ENCODE results near the gene FGD6. TPM values are rescaled to one million over a fixed set of nuclear protein-coding genes. Genes with fewer than 3 reads are reported as not detected.

FGD6 gene
- total RNA-seq, 1 experiment from 2014 or later: 23.5 TPM

- DNase-seq: no peak
- Mint-ChIP-seq H3K4me1 (ENCODE audit: low read depth, unreplicated experiment) (peaks cover 13% of the 10 kb centered on the region), H3K4me3 (ENCODE audit: unreplicated experiment) (no peak overlapping the region), H3K9me3 (ENCODE audit: unreplicated experiment) (no peaks in the 10 kb centered on the region), H3K36me3 (ENCODE audit: insufficient read depth, unreplicated experiment) (peaks cover 19% of the 10 kb centered on the region), H3K27ac (ENCODE audit: unreplicated experiment) (no peak overlapping the region), H3K27me3 (ENCODE audit: insufficient read depth, unreplicated experiment) (no peaks in the 10 kb centered on the region)
- peaks cover 18% of the 10 kb centered on the region for H3K4me1 ChIP-seq
- H3K36me3 ChIP-seq (ENCODE audit: control insufficient read depth, insufficient read depth, low read length): no peaks in the 10 kb centered on the region
- H3K4me3 ChIP-seq (ENCODE audit: low read depth, low read length): no peak overlapping the region
- intact Hi-C loops (cut with micrococcal nuclease; ENCODE audit: unreplicated experiment): no loop called here
- ChIA-PET CTCF (no interaction called here), POLR2A (no interaction called here)
- no peak for TF ChIP-seq CTCF (IDR thresholded peaks at IDR 0.05; ENCODE audit: insufficient read depth in 1 of 2, low read depth in 1 of 2, low read length in 1 of 2, severe bottlenecking in 1 of 2, unreplicated experiment in 1 of 2)
- no TSS peak for BruUV-seq (replicated peaks)
- H3K9me3 ChIP-seq: no peaks in the 10 kb centered on the region
- H3K27me3 ChIP-seq (replicated peaks; ENCODE audit: control insufficient read depth, insufficient read depth, low read length): no peaks in the 10 kb centered on the region
Observed at GRCh38 chr12:95185854-95186253, 31.4 kb downstream of the FGD6 start.

- BruUV-seq (replicated peaks): no TSS peak
- H3K9me3 Mint-ChIP-seq (ENCODE audit: unreplicated experiment): no peaks in the 10 kb centered on the region
- intact Hi-C loops (cut with micrococcal nuclease; ENCODE audit: unreplicated experiment): no loop called here
Observed at GRCh38 chr12:95185072-95185471, 32.2 kb downstream of the FGD6 start.

GRCh38 chr12:95184121-95184520, 33.1 kb downstream of the FGD6 start:
- no peak overlapping the region for H3K4me3 Mint-ChIP-seq (ENCODE audit: unreplicated experiment)
- peak overlapping the region; percentile 63 for H3K27ac Mint-ChIP-seq (ENCODE audit: unreplicated experiment)
- no peak for TF ChIP-seq CTCF (IDR thresholded peaks at IDR 0.05; ENCODE audit: insufficient read depth in 1 of 2, low read depth in 1 of 2, low read length in 1 of 2, severe bottlenecking in 1 of 2, unreplicated experiment in 1 of 2)
- peaks cover 19% of the 10 kb centered on the region for H3K4me1 ChIP-seq
- ChIA-PET CTCF (no interaction called here), POLR2A (no interaction called here)
- H3K4me3 ChIP-seq (ENCODE audit: low read depth, low read length): no peak overlapping the region
- no peaks in the 10 kb centered on the region; the same call in 1 of the 2 replicates for H3K36me3 ChIP-seq (ENCODE audit: control insufficient read depth, insufficient read depth, low read length)
- H3K9me3 Mint-ChIP-seq (ENCODE audit: unreplicated experiment): no peaks in the 10 kb centered on the region
- H3K4me1 Mint-ChIP-seq (ENCODE audit: low read depth, unreplicated experiment): peaks cover 12% of the 10 kb centered on the region
- H3K36me3 Mint-ChIP-seq (ENCODE audit: insufficient read depth, unreplicated experiment): peaks cover 19% of the 10 kb centered on the region
- DNase-seq: no peak
- no TSS peak for BruUV-seq (replicated peaks)
- intact Hi-C loops (cut with micrococcal nuclease; ENCODE audit: unreplicated experiment): no loop called here
- no peaks in the 10 kb centered on the region for H3K9me3 ChIP-seq
- H3K27me3 Mint-ChIP-seq (ENCODE audit: insufficient read depth, unreplicated experiment): no peaks in the 10 kb centered on the region
- no peaks in the 10 kb centered on the region for H3K27me3 ChIP-seq (replicated peaks; ENCODE audit: control insufficient read depth, insufficient read depth, low read length)

More at GRCh38 chr12:95185072-95185471, 32.2 kb downstream of the FGD6 start:
- no peaks in the 10 kb centered on the region for H3K27me3 ChIP-seq (replicated peaks; ENCODE audit: control insufficient read depth, insufficient read depth, low read length)
- Mint-ChIP-seq H3K27me3 (ENCODE audit: insufficient read depth, unreplicated experiment) (no peaks in the 10 kb centered on the region), H3K36me3 (ENCODE audit: insufficient read depth, unreplicated experiment) (peaks cover 19% of the 10 kb centered on the region), H3K27ac (ENCODE audit: unreplicated experiment) (no peak overlapping the region), H3K4me1 (ENCODE audit: low read depth, unreplicated experiment) (peaks cover 13% of the 10 kb centered on the region), H3K4me3 (ENCODE audit: unreplicated experiment) (no peak overlapping the region)
- no peaks in the 10 kb centered on the region for H3K9me3 ChIP-seq
- POLR2A ChIA-PET: no interaction called here
- no peak for DNase-seq
- CTCF ChIA-PET: no interaction called here
- no peaks in the 10 kb centered on the region; the same call in 1 of the 2 replicates for H3K36me3 ChIP-seq (ENCODE audit: control insufficient read depth, insufficient read depth, low read length)
- H3K4me1 ChIP-seq: peaks cover 18% of the 10 kb centered on the region
- H3K4me3 ChIP-seq (ENCODE audit: low read depth, low read length): no peak overlapping the region
- TF ChIP-seq CTCF (IDR thresholded peaks at IDR 0.05; ENCODE audit: insufficient read depth in 1 of 2, low read depth in 1 of 2, low read length in 1 of 2, severe bottlenecking in 1 of 2, unreplicated experiment in 1 of 2): no peak
